ENCODE results near the gene SSBP1. TPM values are rescaled to one million over a fixed set of nuclear protein-coding genes. Genes with fewer than 3 reads are reported as not detected.

Gene SSBP1
- total RNA-seq, 2 experiments from 2014 or later = 108 to 116 TPM

GRCh38 chr7:141714571-141714970, 23.6 kb upstream of the SSBP1 start:
- ChIA-PET CTCF (no interaction called here), POLR2A (no interaction called here)
- no peak overlapping the region for H3K27ac ChIP-seq (ENCODE audit: low read depth in 1 of 2, low read length in 2 of 2)
- H3K27me3 Mint-ChIP-seq = no peaks in the 10 kb centered on the region
- H3K4me1 Mint-ChIP-seq (ENCODE audit: low read depth) = no peaks in the 10 kb centered on the region
- H3K36me3 ChIP-seq (ENCODE audit: insufficient read depth, low read length) = no peaks in the 10 kb centered on the region
- no peak for TF ChIP-seq CTCF (IDR thresholded peaks at IDR 0.05)
- intact Hi-C loops (cut with DNase I, micrococcal nuclease) = no loop called here
- ATAC-seq (ENCODE audit: poor library complexity) = no peak
- DNase-seq = no peak
- H3K4me3 ChIP-seq (ENCODE audit: low read length) = no peak overlapping the region
- no peaks in the 10 kb centered on the region for H3K4me1 ChIP-seq (ENCODE audit: insufficient read depth, low read length)
- H3K27me3 ChIP-seq (ENCODE audit: control insufficient read depth in 1 of 2, insufficient read depth in 2 of 2, low read length in 2 of 2) = no peaks in the 10 kb centered on the region
- H3K9me3 Mint-ChIP-seq = no peaks in the 10 kb centered on the region
- peaks cover 7% of the 10 kb centered on the region for H3K36me3 Mint-ChIP-seq (ENCODE audit: low read depth)
- H3K4me3 Mint-ChIP-seq = no peak overlapping the region
- no peak overlapping the region for H3K27ac Mint-ChIP-seq
- H3K9me3 ChIP-seq (ENCODE audit: control insufficient read depth in 1 of 2, insufficient read depth in 1 of 2, low read length in 2 of 2) = no peaks in the 10 kb centered on the region

GRCh38 chr7:141715018-141715417, 23.1 kb upstream of the SSBP1 start:
- Histone ChIP-seq H3K36me3 (ENCODE audit: insufficient read depth, low read length) (no peaks in the 10 kb centered on the region), H3K27me3 (ENCODE audit: control insufficient read depth in 1 of 2, insufficient read depth in 2 of 2, low read length in 2 of 2) (no peaks in the 10 kb centered on the region), H3K9me3 (ENCODE audit: control insufficient read depth in 1 of 2, insufficient read depth in 1 of 2, low read length in 2 of 2) (no peaks in the 10 kb centered on the region), H3K4me1 (ENCODE audit: insufficient read depth, low read length) (no peaks in the 10 kb centered on the region), H3K27ac (ENCODE audit: low read depth in 1 of 2, low read length in 2 of 2) (no peak overlapping the region), H3K4me3 (ENCODE audit: low read length) (no peak overlapping the region)
- Mint-ChIP-seq H3K27me3 (no peaks in the 10 kb centered on the region), H3K9me3 (no peaks in the 10 kb centered on the region), H3K36me3 (ENCODE audit: low read depth) (peaks cover 7% of the 10 kb centered on the region), H3K4me1 (ENCODE audit: low read depth) (no peaks in the 10 kb centered on the region), H3K27ac (no peak overlapping the region), H3K4me3 (no peak overlapping the region)
- no peak for DNase-seq
- no peak for TF ChIP-seq CTCF (IDR thresholded peaks at IDR 0.05)
- ChIA-PET POLR2A (no interaction called here), CTCF (interaction anchor here (1.4 kb wide), 1 partner anchor 23 kb away, joined by 3 read pairs; the partner anchor contains the start of gene SSBP1)
- intact Hi-C loops (cut with DNase I, micrococcal nuclease) = no loop called here
- no peak for ATAC-seq (ENCODE audit: poor library complexity)

- Histone ChIP-seq H3K36me3 (ENCODE audit: insufficient read depth, low read length) (no peaks in the 10 kb centered on the region), H3K9me3 (ENCODE audit: control insufficient read depth in 1 of 2, insufficient read depth in 1 of 2, low read length in 2 of 2) (no peaks in the 10 kb centered on the region), H3K27me3 (ENCODE audit: control insufficient read depth in 1 of 2, insufficient read depth in 2 of 2, low read length in 2 of 2) (no peaks in the 10 kb centered on the region), H3K4me3 (ENCODE audit: low read length) (no peak overlapping the region), H3K4me1 (ENCODE audit: insufficient read depth, low read length) (no peaks in the 10 kb centered on the region), H3K27ac (ENCODE audit: low read depth in 1 of 2, low read length in 2 of 2) (no peak overlapping the region)
- ATAC-seq (ENCODE audit: poor library complexity) (no peak), DNase-seq (no peak)
- no peak overlapping the region for H3K4me3 Mint-ChIP-seq
- ChIA-PET CTCF (interaction anchor here (0.6 to 1.4 kb wide), 2 partner anchors 22 to 67 kb away, joined by 3 read pairs; partner anchors contain the start of gene SSBP1), POLR2A (no interaction called here)
- H3K4me1 Mint-ChIP-seq (ENCODE audit: low read depth) = no peaks in the 10 kb centered on the region
- intact Hi-C loops (cut with DNase I, micrococcal nuclease) = no loop called here
- no peaks in the 10 kb centered on the region for H3K9me3 Mint-ChIP-seq
- no peaks in the 10 kb centered on the region for H3K27me3 Mint-ChIP-seq
- H3K27ac Mint-ChIP-seq = no peak overlapping the region
- TF ChIP-seq CTCF (IDR thresholded peaks at IDR 0.05) = no peak
- H3K36me3 Mint-ChIP-seq (ENCODE audit: low read depth) = peaks cover 7% of the 10 kb centered on the region
Observed at GRCh38 chr7:141715794-141716689, 22.1 kb upstream of the SSBP1 start.
